Prostate gland (tissue), 2 donors: ENCODE measurements around the gene CTAG1A.

Experiments
- CTCF ChIP-seq, 4 experiments: fragments of 200-600 bp in 2 of 4; fragments of 450-650 bp in 2 of 4; sonication (generic) in 2 of 4; IDR thresholded peaks; 1 replicate in 3 of 4; 2 replicates in 1 of 4; pipeline ENCODE4 v1.5.1; 2016 to 2019; ENCODE audit warnings: antibody characterized with exemption in 4 of 4, mild to moderate bottlenecking in 2 of 4, moderate library complexity in 2 of 4
- POLR2AphosphoS5 ChIP-seq: sonication (generic); formaldehyde crosslinking; IDR thresholded peaks from one replicate; pipeline ENCODE4 v1.6.1; 2017; ENCODE audit warnings: antibody characterized with exemption

- TF ChIP-seq CTCF (IDR thresholded peaks at IDR 0.05) (no peak), POLR2AphosphoS5 (no peak)
These were observed 14.6 kb downstream of the CTAG1A start for GRCh38 chrX:154599531-154599930.
